Mesothelial cell of epicardium (in vitro differentiated cells): ENCODE measurements around the gene LENG1. TPM values are rescaled to one million over a fixed set of nuclear protein-coding genes. Genes with fewer than 3 reads are reported as not detected.
A peak's percentile ranks its signal among the peaks of the same experiment; 100 is the strongest.
"Not testable (repeated sequence)": the region's sequence is repeated elsewhere in the genome, so short reads cannot be mapped to it uniquely, and the experiment has no call there.

Experiments
- DNase-seq, 2 experiments: peaks; one replicate each; pipeline ENCODE4 v3.0.0; 2021; ENCODE audit warnings: low spot score in 2 of 2; ENCODE audit not compliant: unreplicated experiment in 2 of 2
- H3K27ac Mint-ChIP-seq: 2 replicates; pipeline ENCODE4 v1.8.0; 2021; ENCODE audit warnings: mixed read lengths
- H3K27me3 Mint-ChIP-seq: 2 replicates; pipeline ENCODE4 v1.8.0; 2021; ENCODE audit warnings: low read depth, mixed read lengths
- H3K36me3 Mint-ChIP-seq: 2 replicates; pipeline ENCODE4 v1.8.0; 2021; ENCODE audit warnings: mixed read lengths
- H3K4me1 Mint-ChIP-seq: 2 replicates; pipeline ENCODE4 v1.8.0; 2021; ENCODE audit warnings: mixed read lengths
- H3K4me3 Mint-ChIP-seq: 2 replicates; pipeline ENCODE4 v1.8.0; 2021; ENCODE audit warnings: mild to moderate bottlenecking, moderate library complexity, mixed read lengths
- H3K9me3 Mint-ChIP-seq: 2 replicates; pipeline ENCODE4 v1.8.0; 2021; ENCODE audit warnings: mixed read lengths
- total RNA-seq: library from RNA; stranded (reverse); gene quantifications from 3 replicates; pipeline ENCODE4 v1.2.1, GENCODE V29; 2021
- TF ChIP-seq, protein P1 (sequence below): fragments of 200-600 bp; sonication (generic); IDR thresholded peaks from one replicate; pipeline ENCODE4 v1.5.0; 2021; ENCODE audit warnings: antibody characterized with exemption; ENCODE audit not compliant: unreplicated experiment

Gene LENG1
- total RNA-seq, 1 donor from 2014 or later = 6.4 TPM

DNA sequence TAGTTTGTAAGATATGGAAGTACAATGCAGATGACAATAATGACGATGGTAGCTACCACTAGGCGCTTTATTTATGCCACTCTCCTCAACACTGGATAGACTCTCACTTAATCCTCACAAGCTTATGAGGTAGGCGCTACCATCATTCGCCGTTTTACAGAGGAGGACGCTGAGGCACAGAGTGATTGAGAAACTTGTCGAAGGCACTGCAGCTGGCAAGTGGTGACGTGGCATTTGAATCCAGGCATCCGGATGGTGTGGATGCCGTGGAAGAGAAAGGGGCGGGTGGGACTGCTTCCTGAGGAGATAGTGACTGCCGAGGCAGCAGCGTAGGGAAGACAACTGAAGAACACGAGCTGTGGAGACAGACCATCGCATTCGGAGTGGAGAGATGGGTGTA is 39.9 kb upstream of the LENG1 start:
- H3K27me3 Mint-ChIP-seq = no peaks in the 10 kb centered on the region
- H3K36me3 Mint-ChIP-seq = peaks cover 21% of the 10 kb centered on the region
- TF ChIP-seq, protein P1, sequence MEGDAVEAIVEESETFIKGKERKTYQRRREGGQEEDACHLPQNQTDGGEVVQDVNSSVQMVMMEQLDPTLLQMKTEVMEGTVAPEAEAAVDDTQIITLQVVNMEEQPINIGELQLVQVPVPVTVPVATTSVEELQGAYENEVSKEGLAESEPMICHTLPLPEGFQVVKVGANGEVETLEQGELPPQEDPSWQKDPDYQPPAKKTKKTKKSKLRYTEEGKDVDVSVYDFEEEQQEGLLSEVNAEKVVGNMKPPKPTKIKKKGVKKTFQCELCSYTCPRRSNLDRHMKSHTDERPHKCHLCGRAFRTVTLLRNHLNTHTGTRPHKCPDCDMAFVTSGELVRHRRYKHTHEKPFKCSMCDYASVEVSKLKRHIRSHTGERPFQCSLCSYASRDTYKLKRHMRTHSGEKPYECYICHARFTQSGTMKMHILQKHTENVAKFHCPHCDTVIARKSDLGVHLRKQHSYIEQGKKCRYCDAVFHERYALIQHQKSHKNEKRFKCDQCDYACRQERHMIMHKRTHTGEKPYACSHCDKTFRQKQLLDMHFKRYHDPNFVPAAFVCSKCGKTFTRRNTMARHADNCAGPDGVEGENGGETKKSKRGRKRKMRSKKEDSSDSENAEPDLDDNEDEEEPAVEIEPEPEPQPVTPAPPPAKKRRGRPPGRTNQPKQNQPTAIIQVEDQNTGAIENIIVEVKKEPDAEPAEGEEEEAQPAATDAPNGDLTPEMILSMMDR = no peak
- no peak for DNase-seq
- no peaks in the 10 kb centered on the region for H3K9me3 Mint-ChIP-seq
- H3K4me3 Mint-ChIP-seq = peak overlapping the region; percentile 61
- peaks cover 35% of the 10 kb centered on the region for H3K4me1 Mint-ChIP-seq
- peak overlapping the region; percentile 85 for H3K27ac Mint-ChIP-seq

DNA sequence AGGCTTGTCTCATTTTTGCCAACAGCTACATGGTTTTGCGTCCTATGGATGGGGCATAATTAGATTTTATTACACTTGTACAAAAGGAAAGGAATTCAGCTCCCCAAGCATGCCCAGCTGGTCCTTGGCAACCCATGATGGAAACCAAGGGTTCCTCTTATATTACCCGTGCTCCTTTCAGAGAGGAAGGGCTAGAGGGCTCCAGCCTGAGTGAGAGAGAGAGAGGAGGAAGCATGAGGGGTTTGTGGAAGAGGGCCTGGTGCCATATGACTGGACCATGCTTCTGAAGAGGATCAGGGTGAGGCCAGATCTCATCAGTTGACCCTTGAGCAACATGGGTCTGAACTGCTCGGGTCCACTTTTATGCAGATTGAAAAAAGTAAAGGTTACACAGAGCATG is 37.6 kb upstream of the LENG1 start:
- TF ChIP-seq, protein P1 = no peak
- Mint-ChIP-seq H3K27me3 (no peaks in the 10 kb centered on the region), H3K4me1 (peaks cover 23% of the 10 kb centered on the region), H3K36me3 (peaks cover 10% of the 10 kb centered on the region), H3K9me3 (no peaks in the 10 kb centered on the region), H3K4me3 (no peak overlapping the region), H3K27ac (peak overlapping the region; percentile 71)
- DNase-seq = no peak

DNA sequence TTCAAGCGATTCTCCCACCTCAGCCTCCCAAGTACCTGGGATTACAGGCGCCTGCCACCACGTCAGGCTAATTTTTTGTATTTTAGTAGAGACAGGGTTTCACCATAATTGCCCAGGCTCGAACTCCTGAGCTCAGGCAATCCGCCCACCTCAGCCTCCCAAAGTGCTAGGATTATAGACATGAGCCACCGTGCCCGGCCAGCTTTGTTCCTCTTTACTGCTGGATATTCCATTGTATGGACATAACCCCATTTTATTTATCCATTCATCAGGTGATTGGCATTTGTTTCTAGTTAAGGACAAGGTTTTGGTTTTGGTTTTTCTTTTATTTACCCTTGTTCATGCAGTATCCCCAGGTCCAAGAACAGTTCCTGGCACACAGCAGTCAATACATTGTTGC is 37.0 kb upstream of the LENG1 start:
- no peak for DNase-seq
- no peaks in the 10 kb centered on the region for H3K9me3 Mint-ChIP-seq
- TF ChIP-seq, protein P1 = no peak
- H3K4me3 Mint-ChIP-seq = no peak overlapping the region
- no peak overlapping the region for H3K27ac Mint-ChIP-seq
- H3K27me3 Mint-ChIP-seq = no peaks in the 10 kb centered on the region
- peaks cover 10% of the 10 kb centered on the region for H3K36me3 Mint-ChIP-seq
- peaks cover 23% of the 10 kb centered on the region for H3K4me1 Mint-ChIP-seq

DNA sequence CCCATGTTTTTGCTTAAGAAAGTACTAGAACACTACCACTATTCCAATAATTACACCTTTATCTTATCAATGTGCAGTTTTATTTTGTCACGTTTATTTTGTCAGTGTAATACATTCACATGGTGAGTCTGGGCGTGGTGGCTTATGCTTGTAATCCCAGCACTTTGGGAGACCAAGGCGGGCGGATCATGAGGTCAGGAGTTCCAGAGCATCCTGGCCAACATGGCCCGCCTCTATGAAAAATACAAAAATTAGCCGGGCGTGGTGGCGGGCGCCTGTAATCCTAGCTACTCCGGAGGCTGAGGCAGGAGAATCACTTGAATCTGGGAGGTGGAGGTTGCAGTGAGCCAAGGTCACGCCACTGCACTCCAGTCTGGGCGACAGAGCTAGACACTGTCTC is 34.9 kb upstream of the LENG1 start:
- H3K4me3 Mint-ChIP-seq, H3K36me3 Mint-ChIP-seq, H3K9me3 Mint-ChIP-seq, H3K27me3 Mint-ChIP-seq, H3K27ac Mint-ChIP-seq, DNase-seq: not testable (repeated sequence)
- peaks cover 17% of the 10 kb centered on the region for H3K4me1 Mint-ChIP-seq

DNA sequence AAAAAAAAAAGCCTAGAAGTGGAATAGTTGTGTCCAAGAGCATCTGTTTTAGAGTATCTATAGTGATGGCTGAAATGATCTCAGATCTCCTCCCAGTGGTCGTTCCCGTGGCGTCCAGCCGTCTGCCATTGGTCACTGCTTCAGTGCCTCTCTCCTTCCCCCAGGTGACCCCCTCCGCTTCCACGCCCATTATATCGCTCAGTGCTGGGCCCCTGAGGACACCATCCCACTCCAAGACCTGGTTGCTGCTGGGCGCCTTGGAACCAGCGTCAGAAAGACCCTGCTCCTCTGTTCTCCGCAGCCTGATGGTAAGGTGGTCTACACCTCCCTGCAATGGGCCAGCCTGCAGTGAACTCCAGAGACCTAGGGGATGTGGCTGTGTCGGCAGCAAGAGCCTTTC is 33.5 kb upstream of the LENG1 start:
- TF ChIP-seq, protein P1 = no peak
- Mint-ChIP-seq H3K27ac (peak overlapping the region; percentile 75), H3K4me1 (peaks cover 19% of the 10 kb centered on the region), H3K36me3 (peaks cover 7% of the 10 kb centered on the region), H3K4me3 (peak overlapping the region; percentile 51), H3K27me3 (no peaks in the 10 kb centered on the region), H3K9me3 (no peaks in the 10 kb centered on the region)
- no peak for DNase-seq

DNA sequence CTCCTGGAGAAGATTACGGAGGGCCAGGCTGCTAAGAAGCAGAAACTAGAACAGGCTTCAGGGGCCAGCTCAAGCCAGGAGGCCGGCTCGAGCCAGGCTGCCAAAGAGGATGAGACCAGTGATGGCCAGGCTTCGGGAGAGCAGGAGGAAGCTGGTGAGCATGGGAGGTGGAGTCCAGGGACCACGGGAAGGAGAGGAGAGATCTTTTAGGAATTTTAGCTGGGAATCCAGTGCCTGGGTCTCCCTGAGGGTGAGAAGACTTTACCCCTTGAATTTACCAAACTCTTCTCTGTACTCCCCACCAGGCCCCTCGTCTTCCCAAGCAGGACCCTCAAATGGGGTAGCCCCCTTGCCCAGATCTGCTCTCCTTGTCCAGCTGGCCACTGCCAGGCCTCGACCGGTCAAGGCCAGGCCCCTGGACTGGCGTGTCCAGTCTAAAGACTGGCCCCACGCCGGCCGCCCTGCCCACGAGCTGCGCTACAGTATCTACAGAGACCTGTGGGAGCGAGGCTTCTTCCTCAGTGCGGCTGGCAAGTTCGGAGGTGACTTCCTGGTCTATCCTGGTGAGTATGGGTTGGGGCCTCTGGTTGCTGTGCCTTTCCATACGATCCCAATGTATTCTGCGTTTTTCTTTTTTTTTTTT is 32.4 kb upstream of the LENG1 start:
- Mint-ChIP-seq H3K9me3 (no peaks in the 10 kb centered on the region), H3K27ac (peak overlapping the region; percentile 97), H3K4me1 (peaks cover 29% of the 10 kb centered on the region), H3K36me3 (peaks cover 7% of the 10 kb centered on the region), H3K4me3 (peak overlapping the region; percentile 81), H3K27me3 (no peaks in the 10 kb centered on the region)
- TF ChIP-seq, protein P1 = no peak
- DNase-seq = no peak
